GM15510 (cell line): ENCODE data around the gene LCE3E.

Experiments
- POLR2A ChIP-seq: IDR thresholded peaks from 3 replicates; pipeline ENCODE4 v1.6.1; 2011; ENCODE audit warnings: borderline replicate concordance; ENCODE audit not compliant: insufficient read length; ENCODE audit errors: extremely low read depth

The LCE3E gene, protein sequence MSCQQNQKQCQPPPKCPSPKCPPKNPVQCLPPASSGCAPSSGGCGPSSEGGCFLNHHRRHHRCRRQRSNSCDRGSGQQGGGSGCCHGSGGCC

DNA sequence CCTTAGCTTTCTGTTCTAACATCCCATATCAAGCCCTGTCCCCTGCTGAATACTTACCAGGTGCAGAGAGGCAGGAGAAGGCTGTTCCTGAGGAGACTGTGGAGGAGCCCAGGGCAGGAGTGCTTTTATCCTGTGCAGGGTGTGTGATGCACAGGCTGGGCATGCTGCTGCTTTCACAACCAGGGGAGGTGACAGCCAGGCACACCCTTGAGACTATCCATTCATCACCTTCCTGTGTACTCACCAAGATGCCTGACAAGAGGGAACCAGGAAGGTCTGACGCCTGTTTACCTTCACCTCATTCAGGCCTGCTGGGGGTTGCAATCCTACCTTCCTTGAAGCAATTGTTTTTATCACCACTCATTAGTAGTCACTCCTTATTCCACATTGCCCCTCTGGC lies at the start of gene LCE3E:
LCE3E (minus strand) TSS at position 100 of the 400 bp plus-strand sequence. CDS start 572 bp downstream, outside the sequence.
- no peak for TF ChIP-seq POLR2A

DNA sequence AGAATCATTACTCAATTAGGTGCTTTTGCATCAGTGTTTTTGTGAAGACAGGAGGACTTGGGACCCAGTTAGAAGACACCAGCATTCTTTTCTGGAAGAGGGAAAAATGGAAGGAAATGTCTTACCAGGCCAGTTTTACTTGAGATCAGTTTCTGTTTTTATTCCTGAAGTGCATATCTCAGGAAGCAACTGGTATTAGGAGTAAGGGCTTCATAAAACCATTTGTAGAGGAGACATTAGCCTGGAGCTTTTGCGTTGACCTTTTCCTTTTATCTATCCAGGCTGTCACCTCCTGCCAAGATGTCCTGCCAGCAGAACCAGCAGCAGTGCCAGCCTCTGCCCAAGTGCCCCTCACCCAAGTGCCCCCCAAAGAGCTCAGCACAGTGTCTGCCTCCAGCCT lies 46.9 kb upstream of the LCE3E start, which contains the start of gene LCE3B:
LCE3B (plus strand) TSS at position 301 of the 400 bp plus-strand sequence; CDS start at position 301, 0 bp downstream.
- TF ChIP-seq POLR2A, result no peak

DNA sequence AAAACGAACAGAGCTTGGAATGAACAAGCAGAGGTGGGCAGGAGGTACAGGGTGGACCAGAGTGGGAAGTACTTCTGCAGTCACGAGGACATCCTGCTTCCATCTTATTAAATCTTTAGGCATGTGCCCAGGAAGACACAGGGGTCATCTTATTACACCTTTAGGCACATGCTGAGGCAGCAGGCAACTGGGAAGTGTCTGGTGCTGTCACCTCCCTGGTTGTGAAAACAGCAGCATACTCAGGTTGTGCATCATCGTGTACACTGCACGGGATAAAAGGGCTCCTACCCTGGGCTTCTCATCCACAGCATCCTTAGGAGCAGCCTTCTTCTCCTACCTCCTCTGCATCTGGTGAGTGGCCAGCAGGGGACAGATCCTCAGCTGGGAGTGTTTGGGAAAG lies 33.4 kb upstream of the LCE3E start, which contains the start of gene LCE3C:
LCE3C (plus strand) TSS at position 301 of the 400 bp plus-strand sequence. CDS start 498 bp downstream, outside the sequence.
- no peak for TF ChIP-seq POLR2A

DNA sequence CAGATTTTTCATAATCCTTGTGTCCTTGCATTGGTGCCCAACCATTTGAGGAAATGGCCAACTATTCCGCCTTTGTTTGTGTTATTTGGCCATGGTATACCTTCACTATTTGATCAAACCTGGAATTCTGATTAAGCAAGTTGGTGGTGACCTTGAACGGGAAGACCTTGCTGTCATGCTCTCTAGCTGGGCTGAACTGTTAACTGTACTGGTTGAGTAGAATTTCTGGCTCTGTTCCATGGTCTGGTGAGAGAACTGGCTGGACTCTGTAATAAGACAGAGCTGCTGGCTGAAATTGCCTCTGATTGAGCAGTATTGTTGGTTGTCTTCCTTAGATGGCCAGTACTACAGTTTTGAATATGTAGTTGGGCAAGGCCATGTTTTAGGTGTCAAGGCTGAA lies 30.4 kb upstream of the LCE3E start:
- TF ChIP-seq POLR2A, result no peak

DNA sequence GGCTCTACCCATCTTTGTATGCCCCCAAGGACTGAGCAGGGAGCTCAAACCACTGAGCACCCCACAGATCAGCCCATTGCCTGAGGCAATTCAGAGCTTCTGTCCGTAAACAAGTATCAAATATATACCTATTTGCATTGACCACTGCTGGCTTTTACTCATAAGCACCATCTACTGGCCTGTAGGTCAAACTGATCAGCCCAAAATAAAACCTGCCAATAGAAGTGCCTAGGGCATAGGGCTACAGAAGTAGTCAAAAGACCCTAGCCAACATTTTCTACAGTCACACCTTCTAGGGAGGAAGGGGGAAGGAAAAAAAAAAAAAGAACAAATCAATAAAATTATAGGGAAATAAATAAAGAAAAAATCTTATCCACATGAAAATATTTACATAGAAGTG lies 19.0 kb upstream of the LCE3E start:
- no peak for TF ChIP-seq POLR2A

DNA sequence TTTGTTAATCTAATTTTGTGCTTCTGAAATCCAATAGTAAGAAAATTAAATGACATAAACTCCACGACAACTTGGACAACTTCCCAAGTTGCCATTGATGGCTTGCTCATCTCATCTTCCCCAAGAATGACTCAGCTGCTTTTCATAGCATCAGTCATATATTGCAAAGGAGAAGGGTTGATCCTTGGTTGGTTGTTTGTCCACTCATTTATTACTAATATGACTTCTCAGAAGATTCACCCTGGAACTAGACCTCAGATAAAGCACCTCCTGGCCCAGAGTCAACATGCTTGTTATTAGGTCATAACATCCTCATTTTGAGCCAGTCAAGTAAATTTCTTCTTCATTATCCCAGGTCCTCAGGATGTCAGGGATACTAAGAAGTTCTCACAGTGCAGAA lies 16.1 kb upstream of the LCE3E start:
- TF ChIP-seq POLR2A, result no peak

DNA sequence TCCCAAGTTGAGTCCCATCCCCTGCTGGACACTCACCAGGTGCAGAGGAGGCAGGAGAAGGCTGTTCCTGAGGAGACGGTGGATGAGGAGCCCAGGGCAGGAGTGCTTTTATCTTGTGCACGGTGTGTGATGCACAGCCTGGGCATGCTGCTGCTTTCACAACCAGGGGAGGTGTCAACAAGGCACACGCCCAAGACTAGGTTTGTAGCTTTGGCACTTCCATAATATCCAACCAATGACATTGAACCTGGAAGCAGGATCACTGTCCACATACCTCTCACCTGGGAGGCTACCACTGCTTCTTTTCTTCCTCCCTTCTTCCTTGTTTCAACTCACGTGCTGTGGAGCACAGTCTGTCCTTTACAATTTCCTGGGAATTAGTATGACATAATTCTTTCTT lies 13.9 kb upstream of the LCE3E start, which contains the start of gene LCE3D:
LCE3D (minus strand) TSS at position 84 of the 400 bp plus-strand sequence. CDS start 580 bp downstream, outside the sequence.
- TF ChIP-seq POLR2A, result no peak

DNA sequence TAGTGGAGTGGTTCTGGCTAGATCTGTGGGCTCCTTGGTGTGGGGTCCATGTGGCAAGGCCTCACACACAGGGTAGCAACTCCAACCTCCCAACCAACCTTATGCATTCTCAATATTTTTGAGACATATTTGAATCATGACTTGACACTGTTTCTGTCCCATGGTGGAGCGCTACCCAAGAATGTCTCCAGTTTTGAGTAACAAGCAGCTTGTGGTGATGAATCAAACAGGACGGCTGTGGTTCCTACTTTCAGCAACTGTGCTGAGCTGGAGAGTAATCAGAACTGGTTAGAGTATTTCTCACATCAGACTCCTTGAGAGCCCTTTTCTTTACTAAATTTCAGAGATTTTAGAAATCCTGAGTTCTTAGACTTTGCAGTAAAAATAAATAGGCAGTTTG lies 10.6 kb upstream of the LCE3E start:
- TF ChIP-seq POLR2A, result no peak

DNA sequence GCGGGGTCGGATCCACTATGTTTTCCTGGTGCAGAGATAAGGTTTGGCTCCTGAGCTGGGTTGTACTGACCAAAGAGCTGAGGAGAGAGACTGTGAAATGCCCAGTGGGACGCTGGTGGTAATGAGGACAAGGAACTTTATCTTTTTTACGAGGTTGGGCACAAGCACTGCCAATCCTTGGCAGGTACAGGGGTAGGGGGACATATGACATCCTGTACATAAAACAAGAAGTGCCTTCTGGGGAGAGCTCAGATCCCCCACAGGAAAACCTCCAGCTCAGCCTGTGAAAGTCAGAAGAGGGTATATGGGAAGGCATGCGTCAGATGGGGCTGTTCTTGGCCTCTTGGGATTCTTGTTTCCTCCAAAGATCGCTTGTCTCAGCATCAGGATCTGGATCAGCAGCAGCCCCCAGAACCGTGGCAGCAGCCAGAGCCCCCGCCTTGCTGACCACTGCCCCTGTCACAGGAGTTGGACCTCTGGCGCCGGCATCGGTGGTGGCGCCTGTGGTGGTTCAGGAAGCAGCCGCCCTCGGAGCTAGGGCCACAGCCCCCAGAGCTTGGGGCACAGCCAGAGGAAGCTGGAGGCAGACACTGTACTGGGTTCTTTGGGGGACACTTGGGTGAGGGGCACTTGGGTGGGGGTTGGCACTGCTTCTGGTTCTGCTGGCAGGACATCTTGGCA lies 905 bp downstream of the LCE3E start:
- TF ChIP-seq POLR2A, result no peak

DNA sequence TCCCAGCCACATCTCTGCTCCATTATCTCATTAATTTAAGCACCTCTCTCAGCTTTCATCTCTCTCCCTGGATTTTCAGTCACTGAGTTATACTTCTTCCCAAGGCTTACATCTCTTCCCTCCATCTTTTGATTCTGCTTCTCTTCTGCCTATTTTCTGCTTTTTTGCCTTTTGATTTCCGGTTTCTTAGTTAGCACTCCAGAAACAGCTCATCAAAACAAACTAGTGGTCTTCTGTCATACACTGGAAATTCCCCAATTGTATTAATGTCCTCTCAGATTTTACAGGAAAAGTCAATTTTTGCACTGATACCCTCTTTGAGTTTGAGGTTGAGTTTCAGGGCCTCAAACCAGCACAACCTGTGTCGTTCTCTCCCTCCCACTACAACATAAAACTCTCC lies 1.5 kb downstream of the LCE3E start:
- TF ChIP-seq POLR2A, result no peak

DNA sequence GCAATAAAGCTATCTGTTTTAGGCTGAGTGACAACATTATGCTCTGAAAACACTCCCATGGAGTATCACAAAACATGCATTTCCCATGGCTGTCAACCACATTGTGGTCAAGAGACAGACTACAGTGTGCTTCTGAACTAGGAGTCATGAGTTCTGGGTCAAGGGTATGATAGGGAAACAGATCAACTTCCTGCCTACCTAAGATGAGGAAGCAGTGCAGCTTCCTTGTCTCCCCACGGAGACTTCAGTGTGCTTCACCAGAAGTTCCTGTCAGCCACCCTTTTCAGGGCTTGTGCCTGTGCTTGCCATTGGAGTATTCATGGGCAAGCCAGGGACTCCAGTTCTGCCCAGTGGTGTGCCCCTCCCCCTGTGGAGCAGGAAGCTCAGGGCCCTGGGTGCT lies 19.9 kb downstream of the LCE3E start:
- TF ChIP-seq POLR2A, result no peak

DNA sequence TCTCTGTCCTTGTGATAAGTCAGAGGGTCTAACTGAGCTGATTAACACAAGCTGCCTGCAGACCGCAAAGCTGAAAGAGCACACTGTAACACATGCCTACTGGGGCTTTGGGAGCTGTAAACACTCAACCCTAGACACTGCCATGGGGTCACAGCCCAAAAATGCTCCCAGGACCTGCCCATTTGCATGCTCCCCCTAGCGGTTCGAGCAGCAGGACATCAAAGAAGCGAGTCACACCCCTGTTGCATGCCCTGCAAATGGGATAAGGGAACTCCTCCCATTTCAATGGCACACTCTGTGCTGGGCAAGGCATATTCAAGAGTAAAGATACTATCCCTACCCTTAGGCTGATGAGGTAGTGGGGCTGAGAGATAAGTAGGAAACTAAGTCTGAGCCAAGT lies 22.8 kb downstream of the LCE3E start:
- no peak for TF ChIP-seq POLR2A

DNA sequence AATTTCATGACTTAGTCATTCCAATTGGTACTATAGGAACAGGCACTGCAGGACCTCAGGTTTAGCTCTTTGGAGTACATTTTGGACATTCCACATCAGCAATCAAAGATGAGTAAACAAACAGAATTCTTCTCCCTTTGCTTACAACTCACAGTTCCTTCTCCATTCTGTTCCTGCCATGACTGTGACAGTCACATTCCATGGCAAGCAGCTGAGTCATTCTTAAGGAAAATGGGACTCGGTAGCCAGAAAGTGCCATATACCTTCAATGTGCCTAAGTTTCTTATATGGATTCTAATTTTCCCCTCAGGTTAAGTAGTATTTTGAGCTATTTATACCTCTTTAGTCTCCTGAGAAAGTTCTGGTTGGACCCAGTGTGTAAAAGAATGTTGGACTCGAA lies 26.7 kb downstream of the LCE3E start:
- TF ChIP-seq POLR2A, result no peak

DNA sequence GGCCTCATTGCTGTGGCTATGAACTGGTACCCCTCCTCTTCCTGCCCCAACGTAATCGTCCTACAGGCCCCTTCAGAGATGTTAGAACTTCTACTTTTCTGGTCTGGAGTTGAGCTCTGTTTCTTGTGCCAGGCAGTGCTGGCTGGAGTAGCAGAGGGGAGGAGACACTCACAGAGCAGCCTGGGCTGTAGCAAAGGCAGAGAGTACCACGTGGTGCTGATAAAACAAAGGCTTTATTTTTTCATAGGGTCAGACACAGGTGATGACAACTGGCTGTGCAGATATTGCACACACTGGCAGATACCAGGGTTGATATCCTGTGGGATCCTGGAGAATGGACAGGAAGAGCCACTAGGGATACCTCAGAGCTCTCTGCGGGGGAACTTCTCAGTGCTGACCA lies 29.1 kb downstream of the LCE3E start:
- TF ChIP-seq POLR2A, result no peak

DNA sequence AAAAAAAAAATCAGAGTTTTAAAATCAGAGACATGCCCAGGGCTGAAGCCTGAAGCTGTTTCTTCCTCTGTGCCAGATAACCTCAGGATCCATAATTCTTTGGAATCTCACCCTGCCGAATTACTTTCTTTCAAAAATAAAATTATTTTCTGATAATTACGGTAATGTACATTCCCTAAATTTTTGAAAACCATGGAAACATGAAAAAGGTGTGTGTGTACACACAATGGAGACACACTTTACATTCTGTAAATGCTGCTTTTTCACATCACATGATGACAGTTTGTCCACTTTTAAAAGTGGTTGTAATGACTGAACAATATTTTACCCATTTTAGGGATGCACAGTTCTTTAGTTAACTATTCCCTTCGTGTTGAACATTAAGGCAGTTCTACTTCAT lies 30.8 kb downstream of the LCE3E start:
- no peak for TF ChIP-seq POLR2A

DNA sequence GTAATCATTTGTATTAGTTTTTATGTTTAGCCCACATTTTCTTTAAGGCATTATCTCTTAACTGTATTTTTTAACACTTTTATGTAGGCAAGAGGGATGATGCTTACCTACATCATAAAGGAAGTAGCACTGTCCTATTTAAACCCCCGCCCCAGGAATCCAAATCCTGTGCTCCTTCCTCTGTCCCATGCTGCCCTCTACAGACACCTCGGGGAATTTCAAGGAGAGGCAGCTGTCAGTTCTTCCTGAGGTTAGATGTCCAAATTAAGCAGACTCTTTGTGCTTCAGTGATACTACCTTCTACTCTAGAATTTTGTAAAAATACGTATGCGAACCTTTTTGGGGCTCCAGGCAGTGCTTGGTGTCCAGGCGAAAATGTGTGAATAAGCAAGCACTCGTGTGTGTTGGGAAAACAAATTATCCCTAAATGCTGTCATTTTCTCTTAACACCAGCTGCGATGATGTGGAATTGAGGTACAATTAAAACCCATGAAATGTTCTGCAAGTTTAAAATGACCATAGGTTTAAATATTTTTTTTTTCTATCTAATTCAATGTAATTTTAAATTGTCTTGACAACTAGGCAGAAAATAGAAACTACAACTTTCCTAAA lies 33.1 kb downstream of the LCE3E start:
- no peak for TF ChIP-seq POLR2A

DNA sequence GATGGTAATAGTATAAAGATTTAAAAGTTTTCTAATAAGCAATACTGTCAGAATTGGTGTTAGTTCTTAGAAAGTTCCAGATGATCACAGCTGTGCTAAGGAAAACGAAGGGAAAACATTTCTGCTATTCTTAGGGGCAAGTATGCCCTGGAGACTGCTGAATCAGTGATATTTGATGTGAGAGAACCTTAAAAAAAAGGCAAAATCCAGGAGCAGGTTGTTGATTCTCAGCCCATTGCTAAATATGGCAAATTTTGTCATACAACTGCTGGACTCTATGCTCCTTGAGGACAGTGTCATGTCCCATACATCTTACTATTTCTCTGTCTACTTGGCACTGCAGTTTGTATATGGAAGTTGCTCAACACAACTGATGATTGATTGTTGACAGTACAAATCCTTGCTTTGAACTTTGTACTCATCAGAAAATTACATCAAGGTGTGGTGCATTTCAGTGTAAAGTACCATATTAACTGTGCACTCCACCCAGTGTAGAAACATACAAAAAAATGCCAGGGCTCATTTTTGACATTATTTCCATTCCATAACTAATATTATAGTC lies 41.4 kb downstream of the LCE3E start:
- TF ChIP-seq POLR2A, result no peak
